Liver (tissue), 9 donors: ENCODE data around the gene FRMD1. TPM values are rescaled to one million over a fixed set of nuclear protein-coding genes. Genes with fewer than 3 reads are reported as not detected.

ENCODE experiments used
- DNase-seq: peaks from one replicate; pipeline ENCODE4 v3.0.0-alpha.2; 2017; ENCODE audit warnings: low spot score
- H3K27ac ChIP-seq, 2 donors: one replicate each; pipeline ENCODE4 v1.7.0; 2013; ENCODE audit warnings: inconsistent platforms in 2 of 2, low read length in 2 of 2, control low read depth in 1 of 2, low read depth in 1 of 2, mild to moderate bottlenecking in 1 of 2
- H3K27me3 ChIP-seq, 4 donors: one replicate each; pipeline versions ENCODE4 v1.6.1 to v1.7.0; 2013; ENCODE audit warnings: low read length in 3 of 4, inconsistent platforms in 1 of 4, mild to moderate bottlenecking in 1 of 4, moderate library complexity in 1 of 4; ENCODE audit not compliant: control insufficient read depth in 4 of 4, insufficient read depth in 4 of 4
- H3K36me3 ChIP-seq, 4 donors: one replicate each; pipeline versions ENCODE4 v1.6.1 to v1.7.0; 2013; ENCODE audit warnings: low read length in 3 of 4, mild to moderate bottlenecking in 3 of 4, low read depth in 1 of 4, moderate library complexity in 1 of 4; ENCODE audit not compliant: control insufficient read depth in 4 of 4, insufficient read depth in 3 of 4
- H3K4me1 ChIP-seq, 4 donors: one replicate each; pipeline versions ENCODE4 v1.6.1 to v1.7.0; 2013; ENCODE audit warnings: low read length in 3 of 4, mild to moderate bottlenecking in 3 of 4, moderate library complexity in 1 of 4; ENCODE audit not compliant: control insufficient read depth in 4 of 4, insufficient read depth in 4 of 4
- H3K4me3 ChIP-seq, 3 donors: one replicate each; pipeline versions ENCODE4 v1.6.1 to v1.7.0; 2013; ENCODE audit warnings: low read length in 3 of 3, control low read depth in 1 of 3, low read depth in 1 of 3, mild to moderate bottlenecking in 1 of 3
- H3K9ac ChIP-seq, 2 donors: one replicate each; pipeline ENCODE4 v1.7.0; 2013; ENCODE audit warnings: low read length in 2 of 2, mild to moderate bottlenecking in 2 of 2, moderate library complexity in 2 of 2, control low read depth in 1 of 2, low read depth in 1 of 2
- H3K9me3 ChIP-seq, 4 donors: one replicate each; pipeline versions ENCODE4 v1.6.1 to v1.7.0; 2013; ENCODE audit warnings: low read length in 3 of 4; ENCODE audit not compliant: control insufficient read depth in 4 of 4
- ATF3 ChIP-seq: IDR thresholded peaks from 2 replicates; pipeline ENCODE4 v1.6.1; 2016; ENCODE audit warnings: antibody characterized with exemption
- CTCF ChIP-seq: fragments of 150-350 bp; IDR thresholded peaks from 2 replicates; pipeline ENCODE4 v1.5.1; 2017; ENCODE audit warnings: improper control_type of control experiment, low read depth, low read length; ENCODE audit not compliant: missing input control
- EGR1 ChIP-seq, 2 donors: IDR thresholded peaks; 2 replicates each; pipeline ENCODE4 v1.6.1; 2016 to 2018; ENCODE audit warnings: antibody characterized with exemption in 2 of 2, low read depth in 2 of 2
- FOXA1 ChIP-seq: IDR thresholded peaks from 2 replicates; pipeline ENCODE4 v1.6.1; 2016; ENCODE audit warnings: antibody characterized with exemption
- FOXA2 ChIP-seq: IDR thresholded peaks from 2 replicates; pipeline ENCODE4 v1.6.1; 2016; ENCODE audit warnings: antibody characterized with exemption
- GABPA ChIP-seq, 2 donors: IDR thresholded peaks in 1 of 2; conservative IDR thresholded peaks in 1 of 2; 2 replicates each; pipeline ENCODE4 v1.6.1; 2016; ENCODE audit warnings: antibody characterized with exemption in 2 of 2, mild to moderate bottlenecking in 1 of 2, moderate library complexity in 1 of 2
- HNF4A ChIP-seq, 2 donors: conservative IDR thresholded peaks; 2 replicates each; pipeline ENCODE4 v1.6.1; 2016; ENCODE audit warnings: antibody characterized with exemption in 2 of 2, mild to moderate bottlenecking in 2 of 2
- HNF4G ChIP-seq: IDR thresholded peaks from 2 replicates; pipeline ENCODE4 v1.6.1; 2016; ENCODE audit warnings: antibody characterized with exemption
- JUND ChIP-seq, 2 donors: IDR thresholded peaks; 2 replicates each; pipeline ENCODE4 v1.6.1; 2016; ENCODE audit warnings: antibody characterized with exemption in 2 of 2
- MAX ChIP-seq: IDR thresholded peaks from 2 replicates; pipeline ENCODE4 v1.6.1; 2016; ENCODE audit warnings: antibody characterized with exemption
- NR2F2 ChIP-seq: IDR thresholded peaks from 2 replicates; pipeline ENCODE4 v1.6.1; 2016; ENCODE audit warnings: antibody characterized with exemption
- RAD21 ChIP-seq, 2 donors: IDR thresholded peaks; 2 replicates each; pipeline ENCODE4 v1.6.1; 2016; ENCODE audit warnings: antibody characterized with exemption in 2 of 2, mild to moderate bottlenecking in 2 of 2
- REST ChIP-seq: IDR thresholded peaks from 2 replicates; pipeline ENCODE4 v1.6.1; 2016; ENCODE audit warnings: antibody characterized with exemption, mild to moderate bottlenecking
- RXRA ChIP-seq, 2 donors: IDR thresholded peaks; 2 replicates each; pipeline ENCODE4 v1.6.1; 2017 to 2018; ENCODE audit warnings: antibody characterized with exemption in 2 of 2, mild to moderate bottlenecking in 1 of 2
- SP1 ChIP-seq: IDR thresholded peaks from 2 replicates; pipeline ENCODE4 v1.6.1; 2018; ENCODE audit warnings: antibody characterized with exemption, mild to moderate bottlenecking
- TAF1 ChIP-seq: conservative IDR thresholded peaks from 2 replicates; pipeline ENCODE4 v1.6.1; 2016; ENCODE audit warnings: antibody characterized with exemption, mild to moderate bottlenecking
- YY1 ChIP-seq: IDR thresholded peaks from 2 replicates; pipeline ENCODE4 v1.6.1; 2016; ENCODE audit warnings: antibody characterized with exemption, mild to moderate bottlenecking
- ZBTB33 ChIP-seq: IDR thresholded peaks from 2 replicates; pipeline ENCODE4 v1.6.1; 2016; ENCODE audit warnings: antibody characterized with exemption
- polyA plus RNA-seq, 2 donors: library from polyadenylated mRNA; stranded (reverse) in 1 of 2; unstranded in 1 of 2; fragments of 200-250 nt in 1 of 2; fragments of >200 nt in 1 of 2; fragmentation: Nextera tagmentation in 1 of 2; extraction: Ambion mirVana in 1 of 2; gene quantifications; one replicate each; pipeline versions ENCODE4 v1.2.1 to v1.2.3, GENCODE V29; 2013 to 2015
- total RNA-seq, 2 donors: library from RNA; depleted of rRNA; stranded (reverse); fragments of >200 nt; gene quantifications; one replicate each; pipeline ENCODE4 v1.2.3, GENCODE V29; 2014
- donor health status: healthy.
- donor health status: healthy.
- donor health status: healthy.
- donor health status: healthy.
- donor health status: healthy.

The FRMD1 gene
- total and polyA plus RNA-seq, 4 donors, result 0.04 to 0.17 (median 0.12) TPM

GRCh38 chr6:168120390-168121302, 41.6 kb upstream of the FRMD1 start (continued):
- TF ChIP-seq CTCF (no peak), SP1 (no peak), MAX (no peak), YY1 (no peak), FOXA2 (no peak)

- H3K36me3 ChIP-seq, result no peaks in the 10 kb centered on the region
- no peak overlapping the region for H3K4me3 ChIP-seq
- peaks cover 0 to 3% (median 0%) of the 10 kb centered on the region in 4 donors for H3K4me1 ChIP-seq
- no peak overlapping the region for H3K9ac ChIP-seq
- no peak for TF ChIP-seq GABPA (IDR thresholded peaks at IDR 0.05 in 1 of 2, conservative IDR thresholded peaks at IDR 0.05 in 1 of 2)
- no peak for TF ChIP-seq NR2F2
- no peak for TF ChIP-seq YY1
- TF ChIP-seq FOXA1, result no peak
- no peak for TF ChIP-seq EGR1 (IDR thresholded peaks at IDR 0.05; ENCODE audit: low read depth in 2 of 2)
- no peak for TF ChIP-seq RAD21 (IDR thresholded peaks at IDR 0.05)
- TF ChIP-seq CTCF, result no peak
- TF ChIP-seq MAX, result no peak
- no peak for TF ChIP-seq JUND (IDR thresholded peaks at IDR 0.05)
- TF ChIP-seq FOXA2, result no peak
- TF ChIP-seq ZBTB33, result no peak
- TF ChIP-seq SP1, result no peak
- no peak for TF ChIP-seq ATF3
- no peak for TF ChIP-seq REST
- TF ChIP-seq HNF4G, result no peak
- no peak for TF ChIP-seq HNF4A (conservative IDR thresholded peaks at IDR 0.05)
- TF ChIP-seq RXRA (IDR thresholded peaks at IDR 0.05), result no peak
- no peak for TF ChIP-seq TAF1
- no peak for DNase-seq
- H3K27me3 ChIP-seq, result no peaks in the 10 kb centered on the region
- no peak overlapping the region for H3K27ac ChIP-seq
- H3K9me3 ChIP-seq, result no peaks in the 10 kb centered on the region
Observed at GRCh38 chr6:168119539-168119938, 40.5 kb upstream of the FRMD1 start.
